HepG2 (cell line): Measurements from ENCODE around the gene SDC1. TPM values are rescaled to one million over a fixed set of nuclear protein-coding genes. Genes with fewer than 3 reads are reported as not detected.

Experiments used
- ADNP ChIP-seq: sonication (generic); formaldehyde crosslinking; IDR thresholded peaks from 2 replicates; pipeline ENCODE4 v1.4.0; 2020; ENCODE audit warnings: missing genetic modification reagents
- AGO1 ChIP-seq: fragments of 200-400 bp; formaldehyde crosslinking; IDR thresholded peaks from 2 replicates; pipeline ENCODE4 v1.6.1; 2017; ENCODE audit warnings: mild to moderate bottlenecking, low read depth, low read length, moderate library complexity; ENCODE audit not compliant: poor library complexity, severe bottlenecking
- ARID2 ChIP-seq: sonication (generic); formaldehyde crosslinking; IDR thresholded peaks from 2 replicates; pipeline ENCODE4 v1.8.1; 2022; ENCODE audit warnings: mild to moderate bottlenecking, missing genetic modification reagents, borderline replicate concordance
- ARNT ChIP-seq: fragments of 450-650 bp; IDR thresholded peaks from 2 replicates; pipeline ENCODE4 v1.6.1; 2017
- BCL6 ChIP-seq: IDR thresholded peaks from 2 replicates; pipeline ENCODE4 v1.6.1; 2016; ENCODE audit warnings: missing genetic modification reagents, missing compliant biosample characterization
- BRD4 ChIP-seq: sonication (generic); formaldehyde crosslinking; IDR thresholded peaks from 2 replicates; pipeline ENCODE4 v1.4.0; 2020; ENCODE audit warnings: missing genetic modification reagents
- IKZF4 ChIP-seq: sonication (generic); formaldehyde crosslinking; IDR thresholded peaks from 2 replicates; pipeline ENCODE4 v1.5.1; 2020; ENCODE audit warnings: borderline replicate concordance, mild to moderate bottlenecking, low read depth, missing genetic modification reagents; ENCODE audit errors: not compliant biosample characterization
- JDP2 ChIP-seq: sonication (generic); formaldehyde crosslinking; IDR thresholded peaks from 2 replicates; pipeline ENCODE4 v1.8.1; 2022; ENCODE audit warnings: missing genetic modification reagents, borderline replicate concordance
- KLF6 ChIP-seq: IDR thresholded peaks from 2 replicates; pipeline ENCODE4 v1.8.0; 2016; ENCODE audit warnings: missing biosample characterization, missing genetic modification reagents
- KMT2B ChIP-seq: IDR thresholded peaks from 2 replicates; pipeline ENCODE4 v1.6.1; 2016; ENCODE audit warnings: missing genetic modification reagents, missing compliant biosample characterization
- MXD4 ChIP-seq: IDR thresholded peaks from 2 replicates; pipeline ENCODE4 v1.6.1; 2016; ENCODE audit warnings: mild to moderate bottlenecking, missing biosample characterization, missing genetic modification reagents
- MZF1 ChIP-seq: sonication (generic); formaldehyde crosslinking; IDR thresholded peaks from 2 replicates; pipeline ENCODE4 v1.8.1; 2023; ENCODE audit warnings: mild to moderate bottlenecking, missing genetic modification reagents, borderline replicate concordance
- NCOA2 ChIP-seq: sonication (generic); formaldehyde crosslinking; IDR thresholded peaks from 2 replicates; pipeline ENCODE4 v1.8.0; 2022; ENCODE audit warnings: inconsistent platforms
- NR3C1 ChIP-seq: sonication (generic); formaldehyde crosslinking; IDR thresholded peaks from 2 replicates; pipeline ENCODE4 v1.4.0; 2020; ENCODE audit warnings: missing genetic modification reagents
- RFX3 ChIP-seq: IDR thresholded peaks from 2 replicates; pipeline ENCODE4 v1.6.1; 2016; ENCODE audit warnings: missing biosample characterization, missing genetic modification reagents
- SCMH1 ChIP-seq: sonication (generic); formaldehyde crosslinking; IDR thresholded peaks from 2 replicates; pipeline ENCODE4 v1.9.0; 2021; ENCODE audit warnings: missing genetic modification reagents, mild to moderate bottlenecking, borderline replicate concordance
- THAP11 ChIP-seq: IDR thresholded peaks from 2 replicates; pipeline ENCODE4 v1.6.1; 2016; ENCODE audit warnings: missing biosample characterization, missing genetic modification reagents
- ZC3H13 ChIP-seq: sonication (generic); formaldehyde crosslinking; IDR thresholded peaks from 2 replicates; pipeline ENCODE4 v1.8.1; 2023; ENCODE audit warnings: mild to moderate bottlenecking, missing genetic modification reagents, moderate library complexity
- ZFYVE20 ChIP-seq: sonication (generic); formaldehyde crosslinking; IDR thresholded peaks from 2 replicates; pipeline ENCODE4 v1.8.0; 2023; ENCODE audit warnings: low read depth, mild to moderate bottlenecking, moderate library complexity, missing genetic modification reagents, borderline replicate concordance
- ZNF138 ChIP-seq: sonication (generic); formaldehyde crosslinking; IDR thresholded peaks from 2 replicates; pipeline ENCODE4 v1.5.0; 2020; ENCODE audit warnings: mild to moderate bottlenecking, low read depth, missing genetic modification reagents
- ZNF562 ChIP-seq: sonication (generic); formaldehyde crosslinking; IDR thresholded peaks from 2 replicates; pipeline ENCODE4 v1.8.0; 2022; ENCODE audit warnings: missing genetic modification reagents, borderline replicate concordance
- ZNF782 ChIP-seq: sonication (generic); formaldehyde crosslinking; IDR thresholded peaks from 2 replicates; pipeline ENCODE4 v1.4.0; 2020; ENCODE audit warnings: missing genetic modification reagents, mild to moderate bottlenecking, borderline replicate concordance
- ZNF883 ChIP-seq: sonication (generic); formaldehyde crosslinking; IDR thresholded peaks from 2 replicates; pipeline ENCODE4 v1.5.1; 2020; ENCODE audit warnings: mild to moderate bottlenecking, missing genetic modification reagents; ENCODE audit errors: not compliant biosample characterization
- polyA plus RNA-seq, 8 experiments: library from polyadenylated mRNA; depleted of rRNA in 3 of 8; stranded (reverse) in 7 of 8; unstranded in 1 of 8; fragments of >200 nt; fragmentation: Illumina TruSeq in 4 of 8; extraction: Trizol in 4 of 8; gene quantifications; 2 replicates each; pipeline versions ENCODE4 v1.2.1 to v1.2.3, GENCODE V29; 2011 to 2016; ENCODE audit warnings: low read depth in 4 of 8, missing spikeins in 1 of 8, mixed read lengths in 1 of 8; ENCODE audit not compliant: insufficient read depth in 1 of 8
- total RNA-seq, 5 experiments: library from RNA; depleted of rRNA; stranded (reverse); fragments of >200 nt; fragmentation: Illumina TruSeq; extraction: Trizol; gene quantifications; 2 replicates each; pipeline ENCODE4 v1.2.3, GENCODE V29; 2016; ENCODE audit warnings: low read depth in 1 of 5
- TF ChIP-seq, protein P1 (sequence below): sonication (generic); formaldehyde crosslinking; IDR thresholded peaks from 2 replicates; pipeline ENCODE4 v1.5.0; 2020; ENCODE audit warnings: missing genetic modification reagents, mild to moderate bottlenecking, borderline replicate concordance
- TF ChIP-seq, protein P2 (sequence below): sonication (generic); formaldehyde crosslinking; IDR thresholded peaks from 2 replicates; pipeline ENCODE4 v1.5.0; 2020; ENCODE audit warnings: missing genetic modification reagents, mild to moderate bottlenecking, borderline replicate concordance
- TF ChIP-seq, protein P3 (sequence below): sonication (generic); formaldehyde crosslinking; IDR thresholded peaks from 2 replicates; pipeline ENCODE4 v1.8.0; 2022; ENCODE audit warnings: mild to moderate bottlenecking, missing genetic modification reagents; ENCODE audit not compliant: insufficient replicate concordance
- TF ChIP-seq, protein P4 (sequence below), 2 experiments: fragments of 450-650 bp in 1 of 2; sonication (generic) in 1 of 2; formaldehyde crosslinking; IDR thresholded peaks; 2 replicates each; pipeline versions ENCODE4 v1.5.0 to v1.8.0; 2020 to 2022; ENCODE audit warnings: mild to moderate bottlenecking in 1 of 2, missing genetic modification reagents in 1 of 2

The SDC1 gene
- total and polyA plus RNA-seq, 2 of the 13 experiments (the other 11 are each of a cell fraction or from before 2014, with no cell fraction given) = 108 to 119 TPM

DNA sequence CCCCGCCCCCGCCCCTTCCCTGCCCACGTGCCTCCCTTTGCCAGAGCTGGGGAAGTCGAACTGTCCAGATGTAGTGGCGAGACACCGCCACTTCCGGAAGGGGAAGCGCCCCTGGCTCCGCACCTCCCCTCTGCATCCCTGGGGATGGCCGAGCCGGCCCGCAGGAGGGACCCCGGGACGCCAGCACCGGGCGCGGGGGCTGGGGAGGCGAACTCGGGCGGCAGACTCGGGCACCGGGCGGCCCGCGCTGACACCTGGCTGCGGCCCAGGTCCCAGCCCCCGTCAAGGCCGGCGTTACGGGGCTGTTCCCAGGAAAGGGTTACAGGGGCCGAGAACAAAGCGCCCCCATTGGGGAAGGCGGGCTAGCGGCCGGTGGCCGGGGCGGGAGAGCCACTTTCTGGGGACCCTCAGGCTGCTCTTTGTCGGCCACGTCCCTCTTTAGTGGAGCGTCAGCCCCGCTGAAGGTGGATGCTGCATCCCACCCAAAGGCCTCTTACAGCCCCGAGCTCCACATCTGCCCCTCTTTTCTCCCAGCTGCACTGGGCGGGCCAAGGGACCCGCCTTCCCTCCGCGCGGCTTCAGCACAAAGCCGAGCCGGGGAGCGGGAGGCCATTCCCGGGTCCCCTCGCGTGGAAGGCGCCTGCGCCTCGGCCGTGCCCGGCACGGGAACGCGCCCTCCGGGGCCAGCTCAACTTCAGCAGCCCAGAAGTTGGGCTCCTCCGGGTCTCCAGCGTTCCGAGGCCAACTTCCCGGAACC is 1.3 kb downstream of the SDC1 start (continued):
- TF ChIP-seq, protein P1, sequence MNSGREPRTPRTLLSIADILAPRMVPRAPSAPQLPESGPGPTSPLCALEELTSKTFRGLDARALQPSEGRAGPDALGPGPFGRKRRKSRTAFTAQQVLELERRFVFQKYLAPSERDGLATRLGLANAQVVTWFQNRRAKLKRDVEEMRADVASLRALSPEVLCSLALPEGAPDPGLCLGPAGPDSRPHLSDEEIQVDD = peak; percentile 35; the same call in 1 of the 2 replicates
- TF ChIP-seq, protein P2, sequence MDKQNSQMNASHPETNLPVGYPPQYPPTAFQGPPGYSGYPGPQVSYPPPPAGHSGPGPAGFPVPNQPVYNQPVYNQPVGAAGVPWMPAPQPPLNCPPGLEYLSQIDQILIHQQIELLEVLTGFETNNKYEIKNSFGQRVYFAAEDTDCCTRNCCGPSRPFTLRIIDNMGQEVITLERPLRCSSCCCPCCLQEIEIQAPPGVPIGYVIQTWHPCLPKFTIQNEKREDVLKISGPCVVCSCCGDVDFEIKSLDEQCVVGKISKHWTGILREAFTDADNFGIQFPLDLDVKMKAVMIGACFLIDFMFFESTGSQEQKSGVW (CRISPR knock-in tag) = no peak
- TF ChIP-seq ADNP (CRISPR knock-in tag) = no peak
- TF ChIP-seq ARNT = no peak
- TF ChIP-seq ZC3H13 = peak; percentile 2; the same call in 1 of the 2 replicates
- TF ChIP-seq BRD4 (CRISPR knock-in tag) = no peak
- TF ChIP-seq ARID2 (CRISPR knock-in tag) = 0 out of 2 replicates have a peak, but pooled peaks have one; percentile 23
- no peak for TF ChIP-seq ZNF562 (CRISPR knock-in tag)
- no peak for TF ChIP-seq MXD4 (CRISPR knock-in tag)
- peak; percentile 23; the same call in 1 of the 2 replicates for TF ChIP-seq ZNF782 (CRISPR knock-in tag)
- TF ChIP-seq ZNF138 (CRISPR knock-in tag) = no peak
- no peak for TF ChIP-seq JDP2
- no peak for TF ChIP-seq SCMH1 (CRISPR knock-in tag)
- no peak for TF ChIP-seq KMT2B (CRISPR knock-in tag)
- peak; percentile 56 for TF ChIP-seq AGO1
- TF ChIP-seq THAP11 (CRISPR knock-in tag) = no peak
- no peak; the same call in 1 of the 2 replicates for TF ChIP-seq BCL6 (CRISPR knock-in tag)
- 0 out of 2 replicates have a peak, but pooled peaks have one; percentile 6 for TF ChIP-seq KLF6 (CRISPR knock-in tag)
- peak; percentile 75 for TF ChIP-seq ZNF883 (CRISPR knock-in tag)
- TF ChIP-seq, protein P3, sequence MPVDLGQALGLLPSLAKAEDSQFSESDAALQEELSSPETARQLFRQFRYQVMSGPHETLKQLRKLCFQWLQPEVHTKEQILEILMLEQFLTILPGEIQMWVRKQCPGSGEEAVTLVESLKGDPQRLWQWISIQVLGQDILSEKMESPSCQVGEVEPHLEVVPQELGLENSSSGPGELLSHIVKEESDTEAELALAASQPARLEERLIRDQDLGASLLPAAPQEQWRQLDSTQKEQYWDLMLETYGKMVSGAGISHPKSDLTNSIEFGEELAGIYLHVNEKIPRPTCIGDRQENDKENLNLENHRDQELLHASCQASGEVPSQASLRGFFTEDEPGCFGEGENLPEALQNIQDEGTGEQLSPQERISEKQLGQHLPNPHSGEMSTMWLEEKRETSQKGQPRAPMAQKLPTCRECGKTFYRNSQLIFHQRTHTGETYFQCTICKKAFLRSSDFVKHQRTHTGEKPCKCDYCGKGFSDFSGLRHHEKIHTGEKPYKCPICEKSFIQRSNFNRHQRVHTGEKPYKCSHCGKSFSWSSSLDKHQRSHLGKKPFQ (CRISPR knock-in tag) = no peak
- no peak for TF ChIP-seq IKZF4 (CRISPR knock-in tag)
- TF ChIP-seq, protein P4, sequence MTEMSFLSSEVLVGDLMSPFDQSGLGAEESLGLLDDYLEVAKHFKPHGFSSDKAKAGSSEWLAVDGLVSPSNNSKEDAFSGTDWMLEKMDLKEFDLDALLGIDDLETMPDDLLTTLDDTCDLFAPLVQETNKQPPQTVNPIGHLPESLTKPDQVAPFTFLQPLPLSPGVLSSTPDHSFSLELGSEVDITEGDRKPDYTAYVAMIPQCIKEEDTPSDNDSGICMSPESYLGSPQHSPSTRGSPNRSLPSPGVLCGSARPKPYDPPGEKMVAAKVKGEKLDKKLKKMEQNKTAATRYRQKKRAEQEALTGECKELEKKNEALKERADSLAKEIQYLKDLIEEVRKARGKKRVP (CRISPR knock-in tag; IDR thresholded peaks at IDR 0.05) = 0 out of 4 replicates have a peak, but pooled peaks of 1 of the 2 experiments have one; percentile 24
- TF ChIP-seq NR3C1 (CRISPR knock-in tag) = no peak
- TF ChIP-seq ZFYVE20 = no peak
- TF ChIP-seq MZF1 (CRISPR knock-in tag) = no peak
- TF ChIP-seq RFX3 (CRISPR knock-in tag) = no peak
- TF ChIP-seq NCOA2 = no peak
